IMR-90 (cell line): ENCODE data around the gene UNC5B. TPM values are rescaled to one million over a fixed set of nuclear protein-coding genes. Genes with fewer than 3 reads are reported as not detected.

Experiments
- ATAC-seq: fragments of 200-7000 bp; cut with Tn5 transposase; 2 replicates; pipeline ENCODE4 v1.9.1; 2020; ENCODE audit warnings: low read depth, mild to moderate bottlenecking, moderate library complexity
- BruUV-seq: library from RNA; stranded (reverse); fragments of 400-500 nt; replicated peaks from 2 replicates; lab custom pipeline; 2021; lab: Mats Ljungman, UMichigan
- CTCF ChIA-PET: fragments of 300-600 bp; formaldehyde crosslinking; extraction: SDS; loops from one replicate; lab custom pipeline; 2021; ENCODE audit warnings: antibody characterized with exemption; lab: Yijun Ruan, JAX
- POLR2A ChIA-PET: fragments of 300-600 bp; sonication (Branson Sonifier 250); formaldehyde crosslinking; loops from one replicate; lab custom pipeline; 2022; ENCODE audit warnings: antibody characterized with exemption; ENCODE audit not compliant: unreplicated experiment; lab: Charles Lee
- DNase-seq: peaks from one replicate; pipeline ENCODE4 v3.0.0; 2013
- H2AFZ ChIP-seq: replicated peaks from 2 replicates; pipeline ENCODE3; 2013; ENCODE audit warnings: low read length, mild to moderate bottlenecking; ENCODE audit not compliant: poor library complexity
- H2AK5ac ChIP-seq: 2 replicates; pipeline ENCODE4 v1.6.1; 2013; ENCODE audit warnings: low read depth, low read length, inconsistent platforms
- H2AK9ac ChIP-seq: replicated peaks from 2 replicates; pipeline ENCODE3; 2013; ENCODE audit warnings: mild to moderate bottlenecking, low read depth, low read length, moderate library complexity; ENCODE audit not compliant: poor library complexity
- H2BK120ac ChIP-seq: 2 replicates; pipeline ENCODE4 v1.6.1; 2013; ENCODE audit warnings: low read depth, low read length, inconsistent platforms
- H2BK15ac ChIP-seq: 3 replicates; pipeline ENCODE4 v1.6.1; 2013; ENCODE audit warnings: low read depth, low read length, inconsistent platforms
- H2BK20ac ChIP-seq: 2 replicates; pipeline ENCODE4 v1.6.1; 2013; ENCODE audit warnings: low read depth, mild to moderate bottlenecking, inconsistent platforms, low read length, moderate library complexity
- H2BK5ac ChIP-seq: 2 replicates; pipeline ENCODE4 v1.6.1; 2013; ENCODE audit warnings: mild to moderate bottlenecking, low read depth, low read length, inconsistent platforms; ENCODE audit not compliant: poor library complexity, severe bottlenecking
- H3K14ac ChIP-seq: replicated peaks from 2 replicates; pipeline ENCODE4 v1.6.1; 2013; ENCODE audit warnings: low read depth, low read length, inconsistent platforms
- H3K18ac ChIP-seq: 2 replicates; pipeline ENCODE4 v1.6.1; 2013; ENCODE audit warnings: low read depth, low read length, control low read depth
- H3K23ac ChIP-seq: 2 replicates; pipeline ENCODE4 v1.6.1; 2013; ENCODE audit warnings: low read depth, low read length, inconsistent platforms
- H3K27ac ChIP-seq: 2 replicates; pipeline ENCODE4 v1.5.1; 2013; ENCODE audit warnings: mild to moderate bottlenecking, control low read depth, low read length; ENCODE audit not compliant: insufficient read depth
- H3K27me3 ChIP-seq: 2 replicates; pipeline ENCODE4 v1.6.1; 2013; ENCODE audit warnings: low read length; ENCODE audit not compliant: control insufficient read depth, insufficient read depth
- H3K36me3 ChIP-seq: 2 replicates; pipeline ENCODE4 v1.6.1; 2013; ENCODE audit warnings: low read length, mixed read lengths; ENCODE audit not compliant: control insufficient read depth, insufficient read depth
- H3K4ac ChIP-seq: 2 replicates; pipeline ENCODE4 v1.6.1; 2013; ENCODE audit warnings: low read depth, low read length, inconsistent platforms
- H3K4me1 ChIP-seq: 2 replicates; pipeline ENCODE4 v1.6.1; 2013; ENCODE audit warnings: low read length, mixed read lengths; ENCODE audit not compliant: control insufficient read depth, insufficient read depth
- H3K4me2 ChIP-seq: 2 replicates; pipeline ENCODE4 v1.6.1; 2013; ENCODE audit warnings: low read depth, mild to moderate bottlenecking, control low read depth, low read length, moderate library complexity
- H3K4me3 ChIP-seq: 2 replicates; pipeline ENCODE4 v1.5.1; 2013; ENCODE audit warnings: low read depth, mild to moderate bottlenecking, control low read depth, low read length, moderate library complexity; ENCODE audit not compliant: insufficient read depth
- H3K56ac ChIP-seq: 2 replicates; pipeline ENCODE4 v1.6.1; 2013; ENCODE audit warnings: low read length, inconsistent platforms; ENCODE audit not compliant: insufficient read depth; ENCODE audit errors: extremely low read depth
- H3K79me1 ChIP-seq, 2 experiments: 2 replicates each; pipeline ENCODE4 v1.6.1; 2013; ENCODE audit warnings: low read length in 2 of 2, inconsistent platforms in 1 of 2, low read depth in 1 of 2
- H3K9ac ChIP-seq: 2 replicates; pipeline ENCODE4 v1.6.1; 2013; ENCODE audit warnings: low read depth, low read length, control low read depth
- H3K9me1 ChIP-seq: 2 replicates; pipeline ENCODE4 v1.6.1; 2013; ENCODE audit warnings: low read length, inconsistent platforms; ENCODE audit not compliant: insufficient read depth
- H3K9me3 ChIP-seq: 2 replicates; pipeline ENCODE4 v1.6.1; 2013; ENCODE audit warnings: low read length; ENCODE audit not compliant: control insufficient read depth, insufficient read depth
- H4K20me1 ChIP-seq: 2 replicates; pipeline ENCODE4 v1.6.1; 2013; ENCODE audit warnings: low read length, inconsistent platforms; ENCODE audit not compliant: insufficient read depth
- H4K5ac ChIP-seq: 2 replicates; pipeline ENCODE4 v1.6.1; 2013; ENCODE audit warnings: mild to moderate bottlenecking, low read depth, low read length, control low read depth
- H4K8ac ChIP-seq, 2 experiments: 2 replicates each; pipeline ENCODE4 v1.6.1; 2013; ENCODE audit warnings: low read depth in 2 of 2, low read length in 2 of 2, control low read depth in 1 of 2, inconsistent platforms in 1 of 2
- H4K91ac ChIP-seq: 2 replicates; pipeline ENCODE4 v1.6.1; 2013; ENCODE audit warnings: low read depth, low read length, inconsistent platforms; ENCODE audit not compliant: insufficient read depth
- BHLHE40 ChIP-seq: fragments of 150-350 bp; IDR thresholded peaks from 2 replicates; pipeline ENCODE4 v1.6.1; 2016; ENCODE audit warnings: mild to moderate bottlenecking, low read depth, low read length
- CEBPB ChIP-seq: IDR thresholded peaks from 2 replicates; pipeline ENCODE4 v1.6.1; 2012; ENCODE audit warnings: low read depth, low read length, improper control_type of control experiment
- ELK1 ChIP-seq: fragments of 150-350 bp; IDR thresholded peaks from 2 replicates; pipeline ENCODE4 v1.6.1; 2016; ENCODE audit warnings: low read depth, mild to moderate bottlenecking, low read length, moderate library complexity, borderline replicate concordance
- MXI1 ChIP-seq: IDR thresholded peaks from 2 replicates; pipeline ENCODE4 v1.6.1; 2012; ENCODE audit warnings: low read depth, mild to moderate bottlenecking, low read length, moderate library complexity, borderline replicate concordance
- NFE2L2 ChIP-seq: fragments of 150-350 bp; IDR thresholded peaks from 2 replicates; pipeline ENCODE4 v1.6.1; 2016; ENCODE audit warnings: low read depth, mild to moderate bottlenecking, low read length
- RAD21 ChIP-seq: IDR thresholded peaks from 2 replicates; pipeline ENCODE4 v1.6.1; 2012; ENCODE audit warnings: low read length, improper control_type of control experiment
- WGBS, 2 experiments: methylation state at CpG; one replicate each; pipeline versions ENCODE4 v1.1.5 to v1.1.7; 2013; ENCODE audit warnings: missing lambda C conversion rate in 2 of 2; ENCODE audit not compliant: insufficient read length in 1 of 2; ENCODE audit errors: extremely low coverage in 2 of 2; 5-methylcytosine and 5-hydroxymethylcytosine counted together
- dilution Hi-C: fragments of 300-500 bp; cut with HindIII; formaldehyde crosslinking; loops from one replicate; pipeline ENCODE4 v1.14.3; 2018; ENCODE audit warnings: low sequenced_read_pairs; ENCODE audit not compliant: unreplicated experiment
- in situ Hi-C: fragments of 300-500 bp; cut with MboI; formaldehyde crosslinking; loops from 3 replicates; pipeline ENCODE4 v1.14.3; 2019; ENCODE audit warnings: low sequenced_read_pairs, inconsistent platforms, mixed read lengths
- intact Hi-C: fragments of 100-400 bp; cut with micrococcal nuclease; formaldehyde crosslinking; loops from 2 replicates; pipeline ENCODE4 v1.10.0; 2022
- polyA plus RNA-seq, 3 experiments: library from polyadenylated mRNA; depleted of rRNA; stranded (reverse); fragments of >200 nt; gene quantifications; 2 replicates each; pipeline ENCODE4 v1.2.3, GENCODE V29; 2012; ENCODE audit warnings: low replicate concordance in 1 of 3
- total RNA-seq: library from RNA; depleted of rRNA; stranded (reverse); fragments of >200 nt; gene quantifications from 2 replicates; pipeline ENCODE4 v1.2.3, GENCODE V29; 2012

UNC5B gene
- total and polyA plus RNA-seq, 2 of the 4 experiments (the other 2 are of a cell fraction) = 1.6 to 4.2 TPM

- WGBS, 2 experiments = no CpG with 5 or more reads among the region's 6 CpGs
- dilution Hi-C loops = no loop called here
These were observed 39.9 kb downstream of the UNC5B start for GRCh38 chr10:71252220-71252619.

More at GRCh38 chr10:71252220-71252619, 39.9 kb downstream of the UNC5B start:
- no peak overlapping the region for H4K5ac ChIP-seq
- intact Hi-C loops (no loop called here), in situ Hi-C loops (no loop called here)
- no peak overlapping the region for H3K23ac ChIP-seq
- no peak overlapping the region for H3K27ac ChIP-seq
- no peak overlapping the region for H3K4me2 ChIP-seq
- no peak overlapping the region for H2BK20ac ChIP-seq
- DNase-seq = no peak
- H3K9me3 ChIP-seq = no peaks in the 10 kb centered on the region
- H4K8ac ChIP-seq = no peak overlapping the region
- peaks cover 10% of the 10 kb centered on the region; the same call in 1 of the 2 replicates for H3K4me1 ChIP-seq
- ChIA-PET POLR2A (no interaction called here), CTCF (no interaction called here)
- no peak overlapping the region for H3K18ac ChIP-seq
- no peak overlapping the region for H2BK15ac ChIP-seq
- no peak overlapping the region for H3K56ac ChIP-seq
- no peak overlapping the region for H3K14ac ChIP-seq
- no TSS peak for BruUV-seq
- H2AK5ac ChIP-seq = no peak overlapping the region
- H4K91ac ChIP-seq = no peak overlapping the region
- H3K36me3 ChIP-seq = no peaks in the 10 kb centered on the region
- no peaks in the 10 kb centered on the region for H3K27me3 ChIP-seq
- no peak overlapping the region for H2BK120ac ChIP-seq
- H3K4me3 ChIP-seq = no peak overlapping the region
- H3K79me1 ChIP-seq = peaks cover 0 to 6% of the 10 kb centered on the region in 2 experiments; a peak in 2 of 4 replicates
- H2BK5ac ChIP-seq = no peak overlapping the region
- no peak for ATAC-seq
- no peaks in the 10 kb centered on the region for H4K20me1 ChIP-seq
- H2AFZ ChIP-seq = no peak overlapping the region
- no peak overlapping the region for H3K9ac ChIP-seq
- TF ChIP-seq BHLHE40 (no peak), NFE2L2 (no peak), CEBPB (no peak), ELK1 (no peak), MXI1 (no peak), RAD21 (no peak)
- 0 out of 2 replicates have a peak, but pooled peaks cover 2% of the 10 kb centered on the region for H3K9me1 ChIP-seq
- no peak overlapping the region for H3K4ac ChIP-seq
- no peak overlapping the region for H2AK9ac ChIP-seq
